ENCODE measurements around the gene PANK1.

- TF ChIP-seq EP300 (IDR thresholded peaks at IDR 0.05; ENCODE audit: borderline replicate concordance) (no peak), RAD21 (IDR thresholded peaks at IDR 0.05; ENCODE audit: low read depth) (no peak), CREB1 (IDR thresholded peaks at IDR 0.05; ENCODE audit: low read depth) (no peak)
These were observed 17.6 kb upstream of the PANK1 start for GRCh38 chr10:89662596-89662995.
